Neural crest cell (in vitro differentiated cells): ENCODE data around the gene GMNN. TPM values are rescaled to one million over a fixed set of nuclear protein-coding genes. Genes with fewer than 3 reads are reported as not detected.
"Not testable (repeated sequence)": the region's sequence is repeated elsewhere in the genome, so short reads cannot be mapped to it uniquely, and the experiment has no call there.

ENCODE experiments used
- DNase-seq: peaks from one replicate; pipeline ENCODE4 v3.0.0; 2021; ENCODE audit warnings: low read depth, mixed read lengths, low spot score
- H3K27ac Mint-ChIP-seq: one replicate; pipeline ENCODE4 v1.8.0; 2021; ENCODE audit warnings: mild to moderate bottlenecking, mixed read lengths; ENCODE audit not compliant: unreplicated experiment
- H3K27me3 Mint-ChIP-seq: 2 replicates; pipeline ENCODE4 v1.8.0; 2021; ENCODE audit warnings: low read depth, mild to moderate bottlenecking, mixed read lengths
- H3K36me3 Mint-ChIP-seq: 2 replicates; pipeline ENCODE4 v1.8.0; 2021; ENCODE audit warnings: low read depth, mild to moderate bottlenecking, mixed read lengths
- H3K4me1 Mint-ChIP-seq: 2 replicates; pipeline ENCODE4 v1.8.0; 2021; ENCODE audit warnings: mixed read lengths
- H3K4me3 Mint-ChIP-seq: one replicate; pipeline ENCODE4 v1.8.0; 2021; ENCODE audit warnings: mild to moderate bottlenecking, mixed read lengths
- H3K9me3 Mint-ChIP-seq: 2 replicates; pipeline ENCODE4 v1.8.0; 2021; ENCODE audit warnings: mixed read lengths
- CTCF ChIP-seq: fragments of 200-600 bp; sonication (generic); conservative IDR thresholded peaks from 2 replicates; pipeline ENCODE4 v1.5.0; 2021; ENCODE audit warnings: antibody characterized with exemption, mild to moderate bottlenecking
- total RNA-seq: library from RNA; stranded (reverse); gene quantifications from 2 replicates; pipeline ENCODE4 v1.2.1, GENCODE V29; 2021

Gene GMNN
- total RNA-seq, 1 donor from 2014 or later = 112 TPM

- H3K9me3 Mint-ChIP-seq = no peaks in the 10 kb centered on the region
- H3K27ac Mint-ChIP-seq = no peak overlapping the region
Measured at GRCh38 chr6:24763578-24763977, 11.2 kb upstream of the GMNN start.

GRCh38 chr6:24764833-24765828 is 9.6 kb upstream of the GMNN start:
- H3K4me3 Mint-ChIP-seq, H3K27me3 Mint-ChIP-seq, H3K36me3 Mint-ChIP-seq, DNase-seq, H3K9me3 Mint-ChIP-seq, H3K4me1 Mint-ChIP-seq: not testable (repeated sequence)
- peak overlapping the region; percentile 1 for H3K27ac Mint-ChIP-seq

More at GRCh38 chr6:24763578-24763977, 11.2 kb upstream of the GMNN start:
- no peak for TF ChIP-seq CTCF
- no peaks in the 10 kb centered on the region for H3K36me3 Mint-ChIP-seq
- DNase-seq = no peak
- no peaks in the 10 kb centered on the region for H3K4me1 Mint-ChIP-seq
- H3K4me3 Mint-ChIP-seq = no peak overlapping the region
- no peaks in the 10 kb centered on the region for H3K27me3 Mint-ChIP-seq

GRCh38 chr6:24765968-24766367 is 8.8 kb upstream of the GMNN start:
- not testable (repeated sequence) for H3K27me3 Mint-ChIP-seq, H3K27ac Mint-ChIP-seq, DNase-seq, H3K36me3 Mint-ChIP-seq, H3K4me1 Mint-ChIP-seq, H3K9me3 Mint-ChIP-seq, H3K4me3 Mint-ChIP-seq

- no peaks in the 10 kb centered on the region for H3K36me3 Mint-ChIP-seq
Measured at GRCh38 chr6:24766680-24767462, 7.9 kb upstream of the GMNN start.

GRCh38 chr6:24768361-24768760 is 6.4 kb upstream of the GMNN start:
- no peak overlapping the region for H3K4me3 Mint-ChIP-seq
- H3K27ac Mint-ChIP-seq = no peak overlapping the region
- H3K36me3 Mint-ChIP-seq = no peaks in the 10 kb centered on the region
- H3K27me3 Mint-ChIP-seq = no peaks in the 10 kb centered on the region
- no peak for DNase-seq
- H3K4me1 Mint-ChIP-seq = peaks cover 4% of the 10 kb centered on the region
- no peaks in the 10 kb centered on the region for H3K9me3 Mint-ChIP-seq
- no peak for TF ChIP-seq CTCF

More at GRCh38 chr6:24766680-24767462, 7.9 kb upstream of the GMNN start:
- Mint-ChIP-seq H3K27ac (no peak overlapping the region), H3K27me3 (no peaks in the 10 kb centered on the region), H3K9me3 (no peaks in the 10 kb centered on the region), H3K4me1 (peaks cover 4% of the 10 kb centered on the region), H3K4me3 (no peak overlapping the region)
- TF ChIP-seq CTCF = peak; percentile 56
- no peak for DNase-seq

GRCh38 chr6:24775520-24776058 is 852 bp downstream of the GMNN start:
- peaks cover 50% of the 10 kb centered on the region for H3K4me1 Mint-ChIP-seq
- no peaks in the 10 kb centered on the region for H3K9me3 Mint-ChIP-seq
- peaks cover 7% of the 10 kb centered on the region for H3K36me3 Mint-ChIP-seq
- peak overlapping the region; percentile 100 for H3K4me3 Mint-ChIP-seq
- no peak for TF ChIP-seq CTCF
- no peak for DNase-seq
- no peaks in the 10 kb centered on the region for H3K27me3 Mint-ChIP-seq
- H3K27ac Mint-ChIP-seq = peak overlapping the region; percentile 93
